ENCODE results near the gene CAPN7. TPM values are rescaled to one million over a fixed set of nuclear protein-coding genes. Genes with fewer than 3 reads are reported as not detected.

The CAPN7 gene
- total RNA-seq, 1 donor, result 47.3 TPM

DNA sequence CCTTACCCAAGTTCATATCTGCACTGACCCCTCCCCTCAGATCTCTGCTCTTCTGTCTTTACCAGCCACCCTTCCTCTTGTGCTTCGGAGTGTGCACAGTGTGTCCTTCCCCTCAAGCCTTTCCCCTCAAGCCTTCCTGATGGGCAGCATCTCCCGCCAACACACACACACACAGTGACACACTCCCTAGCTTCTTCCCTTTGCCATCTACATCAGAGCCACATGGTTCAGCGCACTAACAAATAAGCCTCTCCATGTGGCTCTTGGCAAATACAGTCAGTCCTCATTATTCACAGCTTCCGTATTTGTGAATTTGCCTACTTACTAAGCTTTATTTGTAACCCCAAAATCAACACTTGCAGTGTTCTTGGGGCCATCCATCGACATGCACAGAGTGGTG, 88.9 kb downstream of the CAPN7 start:
- no peak for DNase-seq (ENCODE audit: low read depth)
- TF ChIP-seq CTCF (IDR thresholded peaks at IDR 0.05; ENCODE audit: insufficient read depth, low read length), result no peak
- H3K4me3 ChIP-seq (ENCODE audit: low read depth, low read length), result no peak overlapping the region

DNA sequence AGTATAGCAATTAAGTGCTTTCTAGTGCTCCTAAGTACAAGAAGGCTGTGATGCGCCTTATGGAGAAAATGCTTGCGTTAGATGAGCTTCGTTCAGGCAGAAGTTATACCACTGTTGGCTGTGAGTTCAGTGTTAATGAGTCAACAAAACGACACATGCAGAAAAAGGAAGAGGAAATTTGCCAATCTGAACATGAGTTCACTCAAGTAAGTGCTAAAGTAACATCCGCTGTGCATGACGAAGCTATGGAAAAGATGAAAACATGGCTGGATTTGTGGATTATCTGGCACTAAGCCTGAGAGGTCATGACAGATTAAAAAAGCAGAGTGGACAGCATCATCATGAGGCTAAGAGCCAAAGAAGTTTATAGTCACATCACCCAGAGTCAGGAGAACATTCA, 89.5 kb downstream of the CAPN7 start:
- DNase-seq (ENCODE audit: low read depth), result peak; percentile 95
- no peak overlapping the region for H3K4me3 ChIP-seq (ENCODE audit: low read depth, low read length)

DNA sequence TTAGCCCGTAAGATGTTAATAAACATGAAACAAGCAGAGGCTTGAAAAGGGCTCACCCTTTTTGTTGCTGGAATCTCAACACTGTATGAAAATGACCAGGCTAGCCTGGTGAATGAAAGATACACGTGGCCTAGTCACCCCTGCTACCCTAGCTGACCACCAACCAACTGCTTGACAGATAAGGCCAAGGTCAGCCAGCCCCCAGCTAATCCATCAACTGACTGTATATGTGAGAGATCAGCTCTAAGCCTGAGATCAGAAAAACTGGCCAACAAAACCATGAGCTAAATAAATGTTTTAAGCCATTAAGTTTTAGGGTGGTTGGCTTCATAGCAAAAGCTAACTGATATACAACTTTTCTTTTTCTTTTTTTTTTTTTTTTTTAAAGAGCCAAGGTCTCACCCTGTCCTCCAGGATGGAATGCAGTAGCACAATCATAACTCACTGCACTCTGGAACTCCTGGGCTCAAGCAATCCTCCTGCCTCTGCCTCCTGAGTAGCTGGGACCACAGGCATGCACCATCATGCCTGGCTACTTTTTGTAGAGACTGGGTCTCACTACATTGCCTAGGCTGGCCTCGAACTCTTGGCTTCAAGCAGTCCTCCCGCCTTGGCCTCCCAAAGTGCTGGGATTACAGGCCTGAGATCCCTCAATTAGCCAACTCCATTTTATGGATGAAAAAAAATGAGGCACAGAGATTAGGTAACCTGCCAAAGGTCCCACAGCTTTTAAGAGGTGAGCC, 91.7 kb downstream of the CAPN7 start:
- DNase-seq (ENCODE audit: low read depth), result no peak
- TF ChIP-seq CTCF (IDR thresholded peaks at IDR 0.05; ENCODE audit: insufficient read depth, low read length), result no peak
- H3K4me3 ChIP-seq (ENCODE audit: low read depth, low read length), result no peak overlapping the region

More for the DNA sequence above, 89.5 kb downstream of the CAPN7 start:
- no peak for TF ChIP-seq CTCF (IDR thresholded peaks at IDR 0.05; ENCODE audit: insufficient read depth, low read length)

- DNase-seq (ENCODE audit: low read depth), result no peak
- H3K4me3 ChIP-seq (ENCODE audit: low read depth, low read length), result no peak overlapping the region
- TF ChIP-seq CTCF (IDR thresholded peaks at IDR 0.05; ENCODE audit: insufficient read depth, low read length), result no peak
These were observed 92.5 kb downstream of the CAPN7 start for GRCh38 chr3:15298504-15298903.

DNA sequence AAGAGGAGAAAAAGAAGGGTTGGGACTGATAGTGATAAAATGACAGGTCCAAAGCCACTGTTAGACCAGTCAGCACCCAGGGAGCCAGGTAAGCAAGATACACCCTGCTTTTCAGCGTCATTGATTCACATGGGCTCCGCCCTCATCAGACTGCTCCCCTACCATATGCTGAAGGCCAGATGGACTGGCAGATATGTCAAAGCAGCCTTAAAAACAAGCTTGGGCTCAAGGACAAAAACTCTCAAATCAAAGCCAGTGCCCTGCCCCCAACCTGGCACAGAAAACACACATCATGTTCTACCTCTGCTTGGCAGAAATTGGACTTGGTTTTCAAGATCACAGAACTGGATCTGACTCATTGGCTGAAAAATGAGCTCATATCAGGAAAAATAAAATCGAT, 93.0 kb downstream of the CAPN7 start:
- TF ChIP-seq CTCF (IDR thresholded peaks at IDR 0.05; ENCODE audit: insufficient read depth, low read length), result no peak
- H3K4me3 ChIP-seq (ENCODE audit: low read depth, low read length), result no peak overlapping the region
- peak; percentile 43 for DNase-seq (ENCODE audit: low read depth)

DNA sequence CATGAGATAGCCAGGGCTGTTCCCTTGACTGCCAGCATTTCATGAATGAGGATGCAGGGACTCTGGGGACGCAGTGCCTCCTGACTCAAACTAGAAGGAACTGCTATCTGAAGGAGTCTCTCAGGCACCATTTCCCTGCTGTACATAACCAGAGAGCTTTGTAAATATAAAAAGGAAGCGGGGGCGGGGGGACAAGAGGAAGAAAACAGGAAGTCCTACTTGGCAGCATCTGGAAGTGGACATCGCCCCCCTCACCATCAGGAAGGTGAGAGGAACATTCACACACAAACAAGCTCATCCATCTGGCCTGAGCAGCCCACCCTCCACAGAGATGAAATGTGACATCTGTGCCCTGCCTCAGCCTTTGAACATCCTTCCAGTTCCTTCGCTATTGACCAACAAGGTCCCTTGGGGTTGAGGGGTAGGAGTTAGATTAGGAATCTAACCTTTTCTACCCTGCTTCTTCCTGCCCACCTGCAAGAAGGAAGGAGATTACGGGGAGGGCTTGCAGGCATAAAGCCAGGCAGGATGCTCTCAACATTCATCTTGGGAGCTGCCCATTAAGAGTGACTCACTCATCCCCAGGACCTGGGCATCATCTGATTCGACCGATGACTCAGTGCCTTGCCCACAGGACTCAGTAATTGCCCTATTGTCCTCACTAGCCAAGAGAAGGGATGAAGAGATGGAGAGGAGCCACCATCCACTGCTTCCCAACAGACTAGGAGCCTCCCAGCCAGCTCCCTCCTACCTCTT, 94.5 kb downstream of the CAPN7 start:
- peak; percentile 75 for DNase-seq (ENCODE audit: low read depth)
- no peak for TF ChIP-seq CTCF (IDR thresholded peaks at IDR 0.05; ENCODE audit: insufficient read depth, low read length)
- no peak overlapping the region for H3K4me3 ChIP-seq (ENCODE audit: low read depth, low read length)
